H1 (cell line): Measurements from ENCODE around the gene ST6GALNAC2. TPM values are rescaled to one million over a fixed set of nuclear protein-coding genes. Genes with fewer than 3 reads are reported as not detected.
"Not testable (repeated sequence)": the region's sequence is repeated elsewhere in the genome, so short reads cannot be mapped to it uniquely, and the experiment has no call there.

ENCODE experiments used
- CTCF ChIA-PET: fragments of 300-600 bp; sonication (Branson Sonifier 250); formaldehyde crosslinking; loops from one replicate; lab custom pipeline; 2021; ENCODE audit not compliant: partially characterized antibody; lab: Charles Lee
- POLR2A ChIA-PET: fragments of 300-600 bp; sonication (Branson Sonifier 250); formaldehyde crosslinking; loops from one replicate; lab custom pipeline; 2021; ENCODE audit warnings: inconsistent platforms; ENCODE audit not compliant: partially characterized antibody; lab: Charles Lee
- DNase-seq, 2 experiments: peaks; one replicate each; pipeline versions ENCODE4 v3.0.0 to v3.0.0-alpha.2; 2010 to 2022; ENCODE audit warnings: low spot score in 2 of 2, low read depth in 1 of 2, mixed read lengths in 1 of 2
- FAIRE-seq: peaks from 2 replicates; lab custom pipeline; 2011; peaks lifted over from hg19 to GRCh38; lab: Jason Lieb, UNC
- H2AFZ ChIP-seq: 2 replicates; pipeline ENCODE4 v1.8.1; 2012; ENCODE audit warnings: low read length, inconsistent platforms
- H2AK5ac ChIP-seq: 2 replicates; pipeline ENCODE4 v1.6.1; 2013; ENCODE audit warnings: low read depth, low read length
- H2BK120ac ChIP-seq: replicated peaks from 2 replicates; pipeline ENCODE3; 2013; ENCODE audit warnings: low read depth, low read length, inconsistent platforms
- H2BK12ac ChIP-seq: 2 replicates; pipeline ENCODE4 v1.6.1; 2013; ENCODE audit warnings: low read depth, low read length
- H2BK15ac ChIP-seq: 2 replicates; pipeline ENCODE4 v1.6.1; 2013; ENCODE audit warnings: low read length
- H2BK20ac ChIP-seq: 2 replicates; pipeline ENCODE4 v1.6.1; 2013; ENCODE audit warnings: low read length
- H2BK5ac ChIP-seq: 2 replicates; pipeline ENCODE4 v1.6.1; 2013; ENCODE audit warnings: low read depth, low read length
- H3K14ac ChIP-seq: 2 replicates; pipeline ENCODE4 v1.6.1; 2013; ENCODE audit warnings: inconsistent platforms; ENCODE audit not compliant: insufficient read length
- H3K18ac ChIP-seq: 2 replicates; pipeline ENCODE4 v1.6.1; 2013; ENCODE audit warnings: low read length; ENCODE audit errors: extremely low read depth
- H3K23ac ChIP-seq: 2 replicates; pipeline ENCODE4 v1.6.1; 2013; ENCODE audit warnings: inconsistent platforms; ENCODE audit not compliant: insufficient read length
- H3K23me2 ChIP-seq: 2 replicates; pipeline ENCODE4 v1.6.1; 2013; ENCODE audit warnings: low read depth, low read length
- H3K27ac ChIP-seq: 2 replicates; pipeline ENCODE4 v1.6.1; 2011; ENCODE audit warnings: low read depth, low read length, inconsistent platforms
- H3K27me3 ChIP-seq, 4 experiments: replicated peaks in 1 of 4; 1 replicate in 1 of 4; 2 replicates in 3 of 4; pipeline versions ENCODE4 v1.6.1 to v1.8.1; 2011 to 2013; ENCODE audit warnings: low read length in 3 of 4, mild to moderate bottlenecking in 3 of 4, inconsistent platforms in 2 of 4, mixed read lengths in 2 of 4, moderate library complexity in 1 of 4; ENCODE audit not compliant: control insufficient read depth in 3 of 4, insufficient read depth in 3 of 4; ENCODE audit errors: extremely low read depth in 1 of 4
- H3K36me3 ChIP-seq, 4 experiments: 2 replicates each; pipeline versions ENCODE4 v1.6.1 to v1.8.1; 2011 to 2013; ENCODE audit warnings: mild to moderate bottlenecking in 4 of 4, low read length in 3 of 4, moderate library complexity in 2 of 4, control low read depth in 1 of 4, inconsistent platforms in 1 of 4; ENCODE audit not compliant: insufficient read depth in 4 of 4, control insufficient read depth in 2 of 4
- H3K4ac ChIP-seq: replicated peaks from 2 replicates; pipeline ENCODE3; 2013; ENCODE audit warnings: low read length, low read depth, mixed read lengths, inconsistent platforms; ENCODE audit not compliant: insufficient read length
- H3K4me1 ChIP-seq, 4 experiments: replicated peaks in 1 of 4; 1 replicate in 1 of 4; 2 replicates in 3 of 4; pipeline versions ENCODE4 v1.6.1 to v1.8.1; 2011 to 2013; ENCODE audit warnings: low read length in 3 of 4, inconsistent platforms in 2 of 4, mixed read lengths in 1 of 4; ENCODE audit not compliant: insufficient read depth in 4 of 4, control insufficient read depth in 3 of 4
- H3K4me2 ChIP-seq, 2 experiments: 2 replicates each; pipeline versions ENCODE4 v1.6.1 to v1.8.1; 2011 to 2013; ENCODE audit warnings: low read depth in 2 of 2, low read length in 2 of 2, control low read depth in 1 of 2, inconsistent platforms in 1 of 2, mild to moderate bottlenecking in 1 of 2; ENCODE audit not compliant: insufficient read depth in 1 of 2
- H3K4me3 ChIP-seq, 4 experiments: fragments of 200-600, 300-600 bp in 1 of 4; sonication (generic), shearing (Covaris generic), sonication (Bioruptor Twin) in 1 of 4; 2 replicates each; pipeline versions ENCODE4 v1.5.1 to v1.8.1; 2011 to 2016; ENCODE audit warnings: low read length in 4 of 4, low read depth in 3 of 4, control low read depth in 2 of 4, inconsistent platforms in 2 of 4, mild to moderate bottlenecking in 2 of 4, mixed read lengths in 1 of 4, moderate library complexity in 1 of 4; ENCODE audit not compliant: insufficient read depth in 2 of 4; ENCODE audit errors: extremely low read depth in 1 of 4
- H3K56ac ChIP-seq: replicated peaks from 2 replicates; pipeline ENCODE3; 2013; ENCODE audit warnings: low read depth, mild to moderate bottlenecking, mixed read lengths, low read length, inconsistent platforms; ENCODE audit not compliant: insufficient read length
- H3K79me1 ChIP-seq: 2 replicates; pipeline ENCODE4 v1.6.1; 2013; ENCODE audit warnings: low read depth, low read length, control low read depth
- H3K79me2 ChIP-seq, 2 experiments: 2 replicates each; pipeline versions ENCODE4 v1.6.1 to v1.8.1; 2012 to 2013; ENCODE audit warnings: low read length in 2 of 2, mild to moderate bottlenecking in 2 of 2, inconsistent platforms in 1 of 2; ENCODE audit not compliant: insufficient read depth in 2 of 2, control insufficient read depth in 1 of 2
- H3K9ac ChIP-seq, 4 experiments: replicated peaks in 1 of 4; 1 replicate in 1 of 4; 2 replicates in 3 of 4; pipeline versions ENCODE4 v1.6.1 to v1.8.1; 2011 to 2013; ENCODE audit warnings: low read depth in 3 of 4, low read length in 3 of 4, control low read depth in 2 of 4, mild to moderate bottlenecking in 2 of 4, moderate library complexity in 2 of 4, inconsistent platforms in 1 of 4; ENCODE audit errors: extremely low read depth in 1 of 4
- H3K9me3 ChIP-seq, 2 experiments: 2 replicates each; pipeline versions ENCODE4 v1.6.1 to v1.8.1; 2012 to 2013; ENCODE audit warnings: mild to moderate bottlenecking in 2 of 2, moderate library complexity in 2 of 2, control low read depth in 1 of 2, inconsistent platforms in 1 of 2, low read depth in 1 of 2, low read length in 1 of 2, mixed read lengths in 1 of 2; ENCODE audit not compliant: insufficient read depth in 2 of 2
- H4K20me1 ChIP-seq, 2 experiments: replicated peaks in 1 of 2; 2 replicates each; pipeline versions ENCODE3 to v1.8.1; 2011 to 2013; ENCODE audit warnings: inconsistent platforms in 2 of 2, low read length in 2 of 2, mild to moderate bottlenecking in 1 of 2; ENCODE audit not compliant: insufficient read depth in 2 of 2, control insufficient read depth in 1 of 2
- H4K5ac ChIP-seq: 2 replicates; pipeline ENCODE4 v1.6.1; 2013; ENCODE audit warnings: low read length, low read depth, mixed read lengths, inconsistent platforms; ENCODE audit not compliant: insufficient read length
- H4K8ac ChIP-seq: 2 replicates; pipeline ENCODE4 v1.8.0; 2013; ENCODE audit warnings: mild to moderate bottlenecking, moderate library complexity, low read length, inconsistent platforms; ENCODE audit not compliant: insufficient read depth; ENCODE audit errors: extremely low read depth
- H4K91ac ChIP-seq: replicated peaks from 2 replicates; pipeline ENCODE3; 2013; ENCODE audit warnings: low read length, mixed read lengths, inconsistent platforms; ENCODE audit not compliant: insufficient read length
- WGBS, 2 experiments: shearing (Covaris generic) in 1 of 2; methylation state at CpG; one replicate each; pipeline versions ENCODE4 v1.1.6 to v1.1.7; 2013 to 2015; ENCODE audit warnings: low lambda C conversion rate in 2 of 2, mixed read lengths in 2 of 2, inconsistent platforms in 1 of 2, low coverage in 1 of 2, missing lambda C conversion rate in 1 of 2; ENCODE audit not compliant: insufficient replicate concordance in 2 of 2, insufficient coverage in 1 of 2, insufficient read length in 1 of 2; ENCODE audit errors: extremely low coverage in 1 of 2, missing lambda C conversion rate in 1 of 2; 5-methylcytosine and 5-hydroxymethylcytosine counted together
- polyA plus RNA-seq, 7 experiments: library from polyadenylated mRNA; depleted of rRNA in 3 of 7; stranded (reverse) in 5 of 7; unstranded in 2 of 7; fragments of >200 nt in 5 of 7; fragments of 200-250 nt in 2 of 7; gene quantifications; 1 replicate in 5 of 7; 2 replicates in 1 of 7; 4 replicates in 1 of 7; pipeline versions ENCODE4 v1.2.1 to v1.2.3, GENCODE V29; 2011 to 2013; ENCODE audit warnings: missing spikeins in 2 of 7, mixed read lengths in 2 of 7
- total RNA-seq: library from RNA; stranded (reverse); fragmentation: NEBNext Ultra II Directional; extraction: Animal tissue kit (Norgen Biotek cat#: 25700); gene quantifications from 2 replicates; pipeline ENCODE4 v1.2.1, GENCODE V29; 2021

Gene ST6GALNAC2
- total and polyA plus RNA-seq, 2 of the 8 experiments (the other 6 are each of a cell fraction or from before 2014, with no cell fraction given), result 0.09 TPM; not detected in 1

- H3K4me1 ChIP-seq, H2BK12ac ChIP-seq, H3K56ac ChIP-seq, H4K91ac ChIP-seq, H3K27me3 ChIP-seq, H3K4ac ChIP-seq, H3K9ac ChIP-seq, H3K27ac ChIP-seq, H3K79me1 ChIP-seq, H3K14ac ChIP-seq, H2BK5ac ChIP-seq, H4K20me1 ChIP-seq, H2BK15ac ChIP-seq, POLR2A ChIA-PET, H3K36me3 ChIP-seq, H2AK5ac ChIP-seq, H2BK120ac ChIP-seq, H3K23ac ChIP-seq, H4K5ac ChIP-seq, H3K4me3 ChIP-seq, DNase-seq, H3K9me3 ChIP-seq, H3K79me2 ChIP-seq, H3K23me2 ChIP-seq, H3K18ac ChIP-seq, H2BK20ac ChIP-seq, H3K4me2 ChIP-seq, H2AFZ ChIP-seq, H4K8ac ChIP-seq, FAIRE-seq: not testable (repeated sequence)
- CTCF ChIA-PET, result interaction anchor here (1.0 to 2.2 kb wide), 2 partner anchors 74 to 75 kb away, joined by 3 to 5 read pairs; no protein-coding TSS in a partner anchor
- WGBS, 2 experiments, result 79% methylated on average over 1 of the region's 1 CpG; no CpG with 5 or more reads in 1 of the 2 experiments
These were observed 21.0 kb upstream of the ST6GALNAC2 start for GRCh38 chr17:76606685-76607084.
